ENCODE data around the gene TVP23B.
"Not testable (repeated sequence)": the region's sequence is repeated elsewhere in the genome, so short reads cannot be mapped to it uniquely, and the experiment has no call there.

TVP23B gene

GRCh38 chr17:18794841-18795240, 13.9 kb downstream of the TVP23B start:
- DNase-seq, result not testable (repeated sequence)

- DNase-seq, result not testable (repeated sequence)
Observed at GRCh38 chr17:18796887-18797286, 15.9 kb downstream of the TVP23B start.

DNA sequence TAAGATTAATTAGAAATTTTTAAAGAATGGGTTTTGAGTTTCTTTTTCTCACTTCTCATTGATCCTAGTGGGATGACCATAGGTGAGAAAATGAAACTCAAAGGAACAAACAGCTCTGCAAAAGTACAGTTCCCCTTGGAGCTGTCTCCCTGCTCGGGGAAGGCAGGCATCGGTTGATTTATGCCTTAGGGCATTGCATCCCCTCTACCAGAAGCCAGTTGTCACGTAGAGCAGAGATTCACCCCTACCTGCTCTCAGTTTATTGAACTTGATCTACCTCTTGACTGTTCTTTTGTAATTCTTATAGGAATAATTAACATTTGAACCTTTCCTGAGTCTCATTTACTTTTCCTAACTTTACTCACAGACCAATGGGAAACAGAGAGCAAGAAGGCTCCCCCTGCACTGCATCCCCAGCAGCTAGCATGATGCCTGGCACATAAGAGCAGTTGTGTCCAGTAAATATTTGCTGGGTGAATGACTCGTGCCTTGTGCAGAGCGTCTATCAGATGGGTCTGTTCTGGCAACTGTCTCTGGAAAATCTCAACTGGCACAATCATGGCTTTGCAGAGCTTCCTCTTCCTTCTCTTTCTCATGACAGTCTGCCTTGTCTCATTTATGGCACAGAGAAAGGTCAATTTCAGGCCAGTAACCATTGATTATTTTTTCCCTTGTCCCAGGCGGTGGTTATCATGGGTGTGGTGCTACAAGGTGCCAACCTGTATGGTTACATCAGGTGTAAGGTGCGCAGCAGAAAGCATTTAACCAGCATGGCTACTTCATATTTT, 22.7 kb downstream of the TVP23B start:
- DNase-seq, result not testable (repeated sequence)

DNA sequence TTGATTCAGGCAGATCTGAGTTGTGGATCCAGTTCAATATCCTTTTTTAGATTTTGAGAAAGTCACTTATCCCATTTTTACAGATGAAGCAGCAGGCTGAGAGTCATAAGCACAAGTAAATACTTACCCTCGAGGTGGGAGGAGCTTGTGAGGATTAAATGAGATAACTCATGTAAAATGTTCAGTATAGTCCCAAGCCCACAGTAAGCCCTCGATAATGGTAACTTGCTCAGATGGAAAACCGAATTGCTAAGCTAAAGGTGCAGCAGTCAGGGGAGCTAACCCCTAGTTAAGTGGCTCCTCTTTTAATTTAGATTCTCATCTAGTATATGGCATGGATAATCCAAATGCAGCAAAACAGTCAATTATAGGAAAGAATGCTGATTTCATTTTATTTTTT, 34.9 kb downstream of the TVP23B start:
- not testable (repeated sequence) for DNase-seq

DNA sequence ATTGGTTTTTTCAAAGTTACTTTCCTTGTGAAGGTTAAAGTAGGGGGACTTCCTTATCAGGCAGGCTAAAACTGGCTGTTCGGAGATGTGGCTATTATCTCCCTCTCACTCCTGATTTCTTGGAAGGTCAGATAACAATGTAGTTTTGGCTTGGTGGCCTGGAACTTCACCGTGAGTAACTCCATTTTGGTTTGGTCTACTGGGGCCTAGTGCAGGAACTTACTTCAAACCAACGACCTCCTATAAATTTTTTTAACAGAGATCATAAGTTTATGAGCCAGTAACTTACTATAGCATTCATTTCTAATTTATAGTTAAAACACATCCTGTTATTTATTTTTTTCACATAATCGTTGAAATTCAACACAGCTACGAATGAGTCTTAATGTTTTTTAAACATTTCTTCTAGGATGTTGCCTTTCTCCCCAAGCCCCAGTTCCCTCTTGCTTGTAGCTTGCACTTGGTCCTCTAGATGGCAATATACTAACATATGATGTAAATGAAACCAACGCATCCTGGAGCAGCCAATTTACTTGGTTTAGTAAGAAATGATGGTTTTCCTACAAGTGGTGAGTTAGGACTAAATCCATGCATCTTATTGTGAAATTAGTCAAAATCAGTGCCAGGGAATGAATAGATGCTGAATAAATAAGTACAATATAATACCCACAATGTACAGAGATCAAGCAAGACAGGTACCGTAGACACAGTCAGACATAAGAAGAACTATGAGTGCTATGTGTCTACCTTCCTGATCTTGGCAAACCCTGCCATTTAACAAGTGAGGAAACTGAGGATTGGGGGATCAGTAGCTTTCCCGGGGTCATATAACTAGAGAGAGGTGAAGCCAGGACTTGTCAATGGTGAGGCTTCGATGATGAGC, 35.7 kb downstream of the TVP23B start:
- not testable (repeated sequence) for DNase-seq

DNA sequence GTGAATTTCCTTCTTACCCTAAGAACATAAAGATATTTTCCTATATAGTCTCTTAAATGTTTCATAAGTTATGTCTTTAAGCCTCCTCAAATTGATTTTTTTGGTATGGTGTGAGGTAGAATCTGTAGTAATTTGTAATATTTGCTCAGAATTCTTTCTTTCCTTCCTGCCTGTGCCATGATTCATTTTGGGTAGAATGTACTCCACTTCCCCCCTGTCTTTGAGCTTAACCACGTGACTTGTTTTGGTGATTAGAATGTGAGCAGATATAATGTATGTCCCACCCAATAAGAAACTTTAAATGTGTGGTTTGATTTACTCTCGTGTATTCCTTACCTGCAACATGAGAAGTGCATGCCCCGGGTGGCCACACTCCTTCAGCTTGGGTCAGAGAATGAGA, 40.4 kb downstream of the TVP23B start:
- not testable (repeated sequence) for DNase-seq

GRCh38 chr17:18827613-18828012, 46.6 kb downstream of the TVP23B start:
- DNase-seq, result not testable (repeated sequence)

- no peak for DNase-seq
Observed at GRCh38 chr17:18848501-18848900, 67.5 kb downstream of the TVP23B start.

- DNase-seq, result no peak
Observed at GRCh38 chr17:18850679-18851078, 69.7 kb downstream of the TVP23B start.

DNA sequence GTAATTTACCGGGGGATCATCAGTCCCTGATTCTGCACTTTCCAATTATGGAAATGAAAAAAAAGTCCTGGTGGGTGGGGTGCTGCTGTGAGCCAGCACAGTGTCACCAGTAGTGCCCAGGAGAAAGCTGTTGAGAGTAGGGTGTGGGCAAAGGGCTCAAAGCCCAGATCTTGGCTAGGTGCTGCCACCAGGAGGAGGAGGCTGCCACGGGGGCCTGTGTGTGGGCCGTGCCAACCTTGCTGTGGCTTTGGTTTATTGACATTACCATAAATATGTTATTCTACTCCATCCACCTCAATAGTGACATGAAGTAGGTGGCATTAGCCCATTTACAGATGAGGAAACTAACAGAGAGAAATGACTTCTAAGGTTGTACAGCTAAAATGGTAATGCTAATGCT, 70.2 kb downstream of the TVP23B start:
- no peak for DNase-seq

GRCh38 chr17:18854956-18855355, 74.0 kb downstream of the TVP23B start:
- DNase-seq, result no peak

- peak; percentile 82 for DNase-seq
Observed at GRCh38 chr17:18855831-18856569, 75.0 kb downstream of the TVP23B start.
